ENCODE data around the gene PPM1H. TPM values are rescaled to one million over a fixed set of nuclear protein-coding genes. Genes with fewer than 3 reads are reported as not detected.
"Not testable (repeated sequence)": the region's sequence is repeated elsewhere in the genome, so short reads cannot be mapped to it uniquely, and the experiment has no call there.

PPM1H gene
- total RNA-seq, 4 donors from 2014 or later = 1.7 to 7.4 (median 3.4) TPM

GRCh38 chr12:62668782-62669181, 266.2 kb downstream of the PPM1H start:
- no peaks in the 10 kb centered on the region for H3K9me3 ChIP-seq
- H3K27ac ChIP-seq = no peak overlapping the region
- H3K36me3 ChIP-seq = no peaks in the 10 kb centered on the region
- H3K4me1 ChIP-seq = no peaks in the 10 kb centered on the region
- H3K4me3 ChIP-seq = no peak overlapping the region
- H3K27me3 ChIP-seq = no peaks in the 10 kb centered on the region
- DNase-seq = no peak
- TF ChIP-seq POLR2A (IDR thresholded peaks at IDR 0.05) = no peak
- TF ChIP-seq, protein P1, sequence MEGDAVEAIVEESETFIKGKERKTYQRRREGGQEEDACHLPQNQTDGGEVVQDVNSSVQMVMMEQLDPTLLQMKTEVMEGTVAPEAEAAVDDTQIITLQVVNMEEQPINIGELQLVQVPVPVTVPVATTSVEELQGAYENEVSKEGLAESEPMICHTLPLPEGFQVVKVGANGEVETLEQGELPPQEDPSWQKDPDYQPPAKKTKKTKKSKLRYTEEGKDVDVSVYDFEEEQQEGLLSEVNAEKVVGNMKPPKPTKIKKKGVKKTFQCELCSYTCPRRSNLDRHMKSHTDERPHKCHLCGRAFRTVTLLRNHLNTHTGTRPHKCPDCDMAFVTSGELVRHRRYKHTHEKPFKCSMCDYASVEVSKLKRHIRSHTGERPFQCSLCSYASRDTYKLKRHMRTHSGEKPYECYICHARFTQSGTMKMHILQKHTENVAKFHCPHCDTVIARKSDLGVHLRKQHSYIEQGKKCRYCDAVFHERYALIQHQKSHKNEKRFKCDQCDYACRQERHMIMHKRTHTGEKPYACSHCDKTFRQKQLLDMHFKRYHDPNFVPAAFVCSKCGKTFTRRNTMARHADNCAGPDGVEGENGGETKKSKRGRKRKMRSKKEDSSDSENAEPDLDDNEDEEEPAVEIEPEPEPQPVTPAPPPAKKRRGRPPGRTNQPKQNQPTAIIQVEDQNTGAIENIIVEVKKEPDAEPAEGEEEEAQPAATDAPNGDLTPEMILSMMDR (IDR thresholded peaks at IDR 0.05) = no peak

GRCh38 chr12:62664951-62665350, 270.0 kb downstream of the PPM1H start:
- H3K27me3 ChIP-seq, H3K4me3 ChIP-seq, H3K4me1 ChIP-seq, H3K36me3 ChIP-seq, DNase-seq, H3K27ac ChIP-seq, H3K9me3 ChIP-seq: not testable (repeated sequence)

- Histone ChIP-seq H3K9me3 (no peaks in the 10 kb centered on the region), H3K27me3 (no peaks in the 10 kb centered on the region), H3K27ac (no peak overlapping the region), H3K4me1 (no peaks in the 10 kb centered on the region), H3K4me3 (no peak overlapping the region), H3K36me3 (no peaks in the 10 kb centered on the region)
- no peak for TF ChIP-seq POLR2A (IDR thresholded peaks at IDR 0.05)
- no peak for DNase-seq
Observed at GRCh38 chr12:62660756-62661155, 274.2 kb downstream of the PPM1H start.

- TF ChIP-seq, protein P1 (IDR thresholded peaks at IDR 0.05) = no peak
- no peak for TF ChIP-seq POLR2A (IDR thresholded peaks at IDR 0.05)
- Histone ChIP-seq H3K36me3 (no peaks in the 10 kb centered on the region), H3K9me3 (no peaks in the 10 kb centered on the region), H3K4me1 (no peaks in the 10 kb centered on the region), H3K27ac (no peak overlapping the region), H3K4me3 (no peak overlapping the region), H3K27me3 (no peaks in the 10 kb centered on the region)
- no peak for DNase-seq
Observed at GRCh38 chr12:62659453-62660295, 275.3 kb downstream of the PPM1H start.

DNA sequence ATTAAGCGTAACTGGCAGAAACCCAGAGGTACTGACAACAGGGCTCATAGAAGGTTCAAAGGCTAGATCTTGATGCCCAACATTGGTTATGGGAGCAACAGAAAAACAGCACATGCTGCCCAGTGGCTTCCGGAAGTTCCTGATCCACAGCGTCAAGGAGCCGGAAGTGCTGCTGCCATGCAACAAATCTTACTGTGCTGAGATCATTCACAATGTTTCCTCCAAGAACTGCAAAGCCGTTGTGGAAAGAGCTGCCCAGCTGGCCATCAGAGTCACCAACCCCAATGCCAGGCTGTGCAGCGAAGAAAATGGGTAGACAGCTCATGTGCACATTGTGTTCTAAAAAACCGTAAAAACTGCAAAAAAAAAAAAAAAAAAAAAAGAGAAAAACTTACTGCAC, 276.0 kb downstream of the PPM1H start:
- H3K27me3 ChIP-seq = no peaks in the 10 kb centered on the region
- H3K9me3 ChIP-seq = no peaks in the 10 kb centered on the region
- H3K4me3 ChIP-seq = no peak overlapping the region
- DNase-seq = no peak
- H3K36me3 ChIP-seq = no peaks in the 10 kb centered on the region
- TF ChIP-seq POLR2A (IDR thresholded peaks at IDR 0.05) = no peak
- TF ChIP-seq, protein P1 (IDR thresholded peaks at IDR 0.05) = no peak
- H3K27ac ChIP-seq = no peak overlapping the region
- no peaks in the 10 kb centered on the region for H3K4me1 ChIP-seq

- no peak overlapping the region for H3K27ac ChIP-seq
Observed at GRCh38 chr12:62657363-62657632, 277.7 kb downstream of the PPM1H start.

More at GRCh38 chr12:62657363-62657632, 277.7 kb downstream of the PPM1H start:
- H3K27me3 ChIP-seq = no peaks in the 10 kb centered on the region
- TF ChIP-seq POLR2A (IDR thresholded peaks at IDR 0.05) = no peak
- TF ChIP-seq, protein P1 (IDR thresholded peaks at IDR 0.05) = no peak
- no peak overlapping the region for H3K4me3 ChIP-seq
- no peaks in the 10 kb centered on the region for H3K36me3 ChIP-seq
- no peaks in the 10 kb centered on the region for H3K9me3 ChIP-seq
- no peak for DNase-seq
- H3K4me1 ChIP-seq = no peaks in the 10 kb centered on the region
